DND-41 (cell line): ENCODE results near the gene GIMAP6.

Source experiments
- CTCF ChIP-seq: IDR thresholded peaks from 2 replicates; pipeline ENCODE4 v1.5.1; 2012; ENCODE audit warnings: borderline replicate concordance, low read length, moderate library complexity, mild to moderate bottlenecking; ENCODE audit not compliant: poor library complexity, severe bottlenecking; ENCODE audit errors: extremely low read depth
- EZH2 ChIP-seq: IDR thresholded peaks from 3 replicates; pipeline ENCODE4 v1.6.1; 2012; ENCODE audit warnings: borderline replicate concordance, low read depth, mild to moderate bottlenecking, moderate library complexity, low read length, inconsistent platforms; ENCODE audit not compliant: severe bottlenecking

DNA sequence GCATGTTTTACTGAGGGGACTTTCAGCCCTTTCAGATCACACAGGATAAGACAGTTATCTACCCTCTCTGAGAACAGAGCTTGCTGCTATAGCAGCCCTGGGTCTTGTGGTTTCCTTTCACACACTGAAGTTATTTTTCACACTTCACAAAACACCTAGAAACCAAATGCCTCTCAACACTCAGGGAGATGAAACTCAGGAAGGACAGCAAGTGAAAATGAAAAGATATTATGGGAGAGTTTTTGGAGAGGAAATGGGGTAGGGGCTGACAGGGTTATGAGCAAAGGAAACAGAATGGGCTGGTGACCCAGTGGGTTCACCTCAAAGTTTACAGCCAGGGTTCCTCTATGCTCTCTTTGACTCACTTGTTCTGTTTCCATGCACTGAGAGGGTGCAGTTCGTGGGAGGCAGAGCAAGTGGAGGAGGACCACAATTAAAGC lies 36.3 kb upstream of the GIMAP6 start:
- TF ChIP-seq CTCF, result no peak
- TF ChIP-seq EZH2, result no peak
